Central memory CD4-positive, alpha-beta T cell (primary cell): ENCODE measurements around the gene SIRT4.
A peak's percentile ranks its signal among the peaks of the same experiment; 100 is the strongest.
"Not testable (repeated sequence)": the region's sequence is repeated elsewhere in the genome, so short reads cannot be mapped to it uniquely, and the experiment has no call there.

Experiments used
- DNase-seq: peaks from one replicate; pipeline ENCODE4 v3.0.0; 2022

SIRT4 gene

DNA sequence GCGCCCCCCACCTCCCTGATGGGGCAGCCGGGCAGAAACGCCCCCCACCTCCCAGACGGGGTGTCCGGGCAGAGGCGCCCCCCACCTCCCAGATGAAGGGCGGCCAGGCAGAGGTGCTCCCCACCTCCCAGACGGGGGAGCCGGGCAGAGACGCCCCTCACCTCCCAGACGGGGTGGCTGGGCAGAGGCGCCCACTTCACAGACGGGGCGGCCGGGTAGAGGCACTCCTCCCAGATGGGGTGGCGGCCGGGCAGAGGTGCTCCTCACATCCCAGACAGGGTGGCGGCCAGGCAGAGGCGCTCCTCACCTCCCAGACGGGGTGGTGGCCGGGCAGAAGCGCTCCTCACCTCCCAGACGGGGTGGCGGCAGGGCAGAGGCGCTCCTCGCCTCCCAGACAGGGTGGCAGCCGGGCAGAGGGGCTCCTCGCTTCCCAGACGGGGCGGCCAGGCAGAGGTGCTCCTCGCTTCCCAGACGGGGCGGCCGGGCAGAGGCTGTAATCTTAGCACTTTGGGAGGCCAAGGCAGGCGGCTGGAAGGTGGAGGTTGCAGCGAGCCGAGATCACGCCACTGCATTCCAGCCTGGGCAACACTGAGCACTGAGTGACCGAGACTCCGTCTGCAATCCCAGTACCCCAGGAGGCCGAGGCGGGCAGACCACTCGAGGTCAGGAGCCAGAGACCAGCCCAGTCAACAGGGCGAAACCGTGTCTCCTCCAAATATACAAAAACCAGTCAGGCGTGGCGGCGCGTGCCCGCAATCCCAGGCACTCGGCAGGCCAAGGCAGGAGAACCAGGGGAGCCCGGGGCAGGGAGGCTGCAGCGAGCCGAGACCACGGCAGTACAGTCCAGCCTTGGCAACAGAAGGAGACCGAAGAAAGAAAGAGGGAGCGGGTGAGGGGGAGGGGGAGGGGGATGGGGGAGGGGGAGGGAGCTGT lies 23.7 kb upstream of the SIRT4 start:
- no peak for DNase-seq

DNA sequence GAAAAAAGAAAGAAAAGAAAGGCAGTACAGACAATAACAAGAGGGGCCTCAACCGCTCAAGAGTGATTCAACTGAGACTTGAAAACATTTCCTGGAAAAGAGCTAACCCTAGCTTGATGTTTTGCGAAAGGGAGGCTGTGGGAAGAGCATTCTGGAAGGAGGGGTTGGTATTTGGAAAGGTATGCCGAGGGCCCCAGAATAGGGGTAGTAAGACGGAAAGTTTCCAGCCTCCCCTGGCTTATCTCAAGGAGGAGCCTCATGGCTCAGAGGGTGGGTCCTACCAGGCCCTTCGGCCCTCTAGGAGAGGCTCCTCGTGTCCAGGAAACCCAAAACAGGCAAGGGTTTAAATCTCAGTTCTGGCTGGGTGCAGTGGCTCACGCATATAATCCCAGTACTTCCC lies 18.8 kb upstream of the SIRT4 start:
- DNase-seq, result no peak

DNA sequence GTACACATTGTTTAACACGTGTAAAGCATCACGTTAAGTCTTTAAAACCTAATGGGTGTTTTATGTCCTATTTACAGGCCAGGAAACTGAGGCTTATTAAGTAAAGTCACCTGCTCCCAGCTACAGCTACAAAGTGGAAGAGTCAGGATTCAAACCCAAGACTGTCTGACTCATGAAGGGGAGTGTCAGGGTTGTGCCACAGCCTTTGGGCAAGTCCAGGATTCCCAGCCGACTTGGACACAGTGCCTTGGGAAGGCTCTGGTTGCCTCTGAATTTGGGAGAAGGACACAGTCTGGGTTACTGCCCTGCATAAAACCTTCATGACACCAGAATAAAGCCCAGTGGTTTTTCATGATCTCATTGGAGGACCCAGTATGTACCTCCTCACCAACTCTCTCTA lies 17.7 kb upstream of the SIRT4 start:
- DNase-seq, result no peak

DNA sequence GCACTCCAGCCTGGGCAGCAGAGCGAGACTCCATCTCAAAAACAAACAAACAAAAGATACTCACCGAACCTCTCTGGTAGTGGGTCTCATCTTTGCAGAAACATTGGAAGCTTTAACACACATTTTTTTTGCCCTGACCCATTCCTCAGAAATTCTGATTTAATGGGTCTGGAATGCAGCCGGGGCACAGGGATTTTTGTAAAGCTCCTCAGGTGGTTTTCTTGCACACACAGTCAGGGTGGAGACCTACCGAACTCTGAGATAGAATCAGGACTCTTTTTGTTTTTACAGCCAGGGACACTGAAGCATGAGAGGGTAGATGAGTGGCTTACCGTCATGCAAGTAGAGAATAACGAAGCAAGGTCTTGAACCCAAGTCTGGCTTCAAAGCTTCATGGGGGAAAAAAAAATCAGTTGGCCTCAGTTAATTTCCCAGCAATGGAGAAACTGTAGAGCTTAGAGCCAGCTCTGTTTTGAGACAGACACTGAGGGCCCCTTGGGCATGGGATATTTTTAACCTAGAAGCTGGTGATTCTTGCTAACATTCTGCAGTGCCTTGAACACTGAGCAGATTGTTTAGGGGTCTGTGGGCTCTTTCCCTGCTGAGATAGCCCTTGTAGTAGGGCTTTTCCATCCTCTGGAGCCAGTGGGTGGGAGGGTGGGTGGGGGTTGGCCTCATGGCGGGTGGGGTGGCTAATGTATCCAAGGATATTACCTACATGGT lies 15.2 kb upstream of the SIRT4 start:
- no peak for DNase-seq

DNA sequence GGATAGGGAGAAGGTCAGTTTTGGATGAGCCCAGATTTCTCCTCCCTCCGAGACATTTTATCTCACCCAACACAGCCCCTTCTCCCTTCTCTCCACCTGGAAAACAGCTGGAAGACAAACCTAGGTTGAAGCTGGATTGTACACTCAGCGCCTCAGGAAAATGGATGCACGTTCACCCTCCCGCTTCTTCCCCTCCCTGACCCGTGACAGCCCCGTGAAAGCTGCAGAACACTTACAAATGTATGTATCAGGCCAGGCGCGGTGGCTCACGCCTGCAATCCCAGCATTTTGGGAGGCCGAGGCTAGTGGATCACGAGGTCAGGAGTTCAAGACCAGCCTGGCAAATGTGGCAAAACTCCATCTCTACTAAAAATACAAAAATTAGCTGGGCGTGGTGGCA lies 14.6 kb upstream of the SIRT4 start:
- DNase-seq, result no peak

DNA sequence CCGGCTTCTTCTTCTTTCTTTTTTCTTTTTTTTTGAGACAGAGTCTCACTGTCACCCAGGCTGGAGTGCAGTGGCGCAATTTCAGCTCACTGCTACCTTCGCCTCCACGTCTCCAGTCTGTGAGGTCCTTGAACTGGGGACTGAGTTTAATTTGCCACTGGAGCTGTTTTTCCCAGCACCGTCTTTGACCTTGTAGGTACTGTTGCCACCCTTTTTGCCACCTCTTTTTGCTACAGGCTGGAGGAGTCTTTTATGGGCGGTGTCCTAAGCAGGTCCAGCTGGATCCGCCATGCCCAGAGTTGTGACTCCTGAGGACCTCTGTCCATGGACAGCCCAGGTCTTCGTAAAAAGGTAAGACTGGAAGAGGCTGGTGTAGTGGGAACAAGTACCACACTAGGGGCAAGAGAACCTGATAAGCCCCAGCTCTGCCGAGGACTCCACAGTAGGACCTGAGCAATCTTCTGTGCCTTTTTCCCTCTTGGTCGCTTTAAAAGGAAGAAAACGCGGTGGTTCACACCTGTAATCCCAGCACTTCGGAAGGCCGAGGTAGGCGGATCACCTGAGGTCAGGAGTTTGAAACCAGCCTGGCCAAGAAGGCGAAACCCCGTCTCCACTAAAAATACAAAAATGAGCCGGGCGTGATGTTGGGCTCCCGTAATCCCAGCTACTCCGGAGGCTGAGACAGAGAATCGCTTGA lies 11.4 kb upstream of the SIRT4 start:
- peak; percentile 19 for DNase-seq

DNA sequence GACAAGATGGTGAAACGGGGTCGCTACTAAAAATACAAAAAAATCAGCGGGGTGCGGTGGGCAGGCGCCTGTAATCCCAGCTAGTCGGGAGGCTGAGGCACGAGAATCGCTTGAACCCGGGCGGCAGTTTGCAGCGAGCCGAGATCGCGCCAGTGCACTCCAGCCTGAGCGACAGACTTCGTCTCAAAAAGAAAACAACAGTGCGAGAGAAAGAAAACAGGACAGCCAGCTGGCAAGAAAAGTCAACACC lies 9.8 kb upstream of the SIRT4 start:
- DNase-seq, result no peak

DNA sequence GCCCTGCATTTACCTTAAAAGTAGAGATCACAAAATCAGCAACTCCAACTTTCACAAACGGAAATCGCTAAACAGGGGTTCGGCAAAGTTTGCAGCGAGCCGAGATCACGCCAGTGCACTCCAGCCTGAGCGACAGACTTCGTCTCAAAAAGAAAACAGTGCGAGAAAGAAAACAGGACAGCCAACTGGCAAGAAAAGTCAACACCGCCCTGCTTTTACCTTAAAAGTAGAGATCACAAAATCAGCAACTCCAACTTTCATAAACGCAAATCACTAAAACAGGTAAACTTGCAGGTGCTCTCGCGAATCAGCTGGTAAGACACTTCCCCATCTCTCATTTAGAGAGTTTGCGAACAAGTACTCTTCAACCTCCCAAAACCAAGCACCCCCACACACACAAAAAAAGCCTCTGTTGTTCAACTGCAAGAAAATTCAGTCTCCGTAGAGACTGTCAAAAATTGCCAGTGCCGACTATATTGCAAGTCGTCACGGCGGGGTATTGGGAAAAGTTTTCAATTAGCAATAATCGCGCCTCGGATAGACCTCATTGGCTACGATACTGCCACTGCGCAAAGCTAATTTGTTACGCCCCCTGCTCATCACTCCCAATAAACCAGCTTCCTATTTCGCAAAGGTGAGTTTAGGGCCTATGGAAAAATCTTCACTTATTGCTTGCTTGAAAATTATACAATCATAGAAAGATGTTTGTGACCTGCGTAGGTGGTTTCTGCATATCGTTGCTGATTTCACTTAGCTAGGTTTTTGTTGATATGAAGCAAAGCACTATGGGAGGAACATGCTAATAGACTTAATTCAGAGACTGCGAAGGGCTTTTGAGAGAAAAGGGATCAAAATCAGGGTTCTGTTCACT lies 9.2 kb upstream of the SIRT4 start, which contains the start of gene RNU4-1:
Gene RNU4-1, minus strand, starts transcription at position 577 of the 871 bp plus-strand sequence.
- peak; percentile 88 for DNase-seq

DNA sequence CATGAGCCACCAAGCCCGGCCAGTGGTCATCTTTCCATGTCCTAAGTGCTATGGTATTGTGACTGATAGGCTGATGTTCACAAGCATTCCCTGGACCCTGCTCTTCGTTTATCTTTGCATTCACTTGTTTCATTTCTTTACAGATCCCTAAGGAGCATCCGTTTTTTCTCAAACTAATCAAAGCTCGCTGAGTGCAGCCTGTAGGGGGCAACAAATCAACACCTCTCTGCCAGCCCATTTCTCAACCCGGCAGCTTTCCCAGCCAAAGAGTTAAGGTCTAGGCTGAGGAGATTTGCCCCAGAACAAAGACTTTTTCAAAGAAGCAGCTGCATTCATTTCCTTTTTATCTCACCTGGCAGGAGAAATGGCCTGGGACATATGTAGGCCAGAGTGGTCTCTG lies 12.1 kb downstream of the SIRT4 start:
- DNase-seq, result no peak

DNA sequence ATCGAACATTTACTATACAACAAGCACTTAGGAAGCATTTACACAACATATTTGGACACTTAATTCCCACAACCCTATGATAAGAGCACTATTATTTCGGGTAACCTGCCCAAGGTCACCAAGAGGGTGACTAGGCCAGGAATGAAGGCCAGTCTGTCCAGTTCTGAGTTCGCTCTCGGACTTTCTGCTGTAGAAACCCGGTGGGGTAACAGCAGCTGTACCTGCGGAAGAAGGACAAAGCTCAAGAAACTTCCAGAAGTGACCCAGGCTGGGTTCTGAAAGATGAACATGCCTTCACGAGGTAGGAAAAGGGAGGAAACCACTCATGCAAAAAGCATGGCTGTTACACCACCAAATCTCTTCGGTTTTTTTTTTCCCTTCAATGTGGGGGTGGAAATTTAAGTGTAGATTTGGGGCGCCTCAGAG lies 14.7 kb downstream of the SIRT4 start:
- DNase-seq, result no peak

DNA sequence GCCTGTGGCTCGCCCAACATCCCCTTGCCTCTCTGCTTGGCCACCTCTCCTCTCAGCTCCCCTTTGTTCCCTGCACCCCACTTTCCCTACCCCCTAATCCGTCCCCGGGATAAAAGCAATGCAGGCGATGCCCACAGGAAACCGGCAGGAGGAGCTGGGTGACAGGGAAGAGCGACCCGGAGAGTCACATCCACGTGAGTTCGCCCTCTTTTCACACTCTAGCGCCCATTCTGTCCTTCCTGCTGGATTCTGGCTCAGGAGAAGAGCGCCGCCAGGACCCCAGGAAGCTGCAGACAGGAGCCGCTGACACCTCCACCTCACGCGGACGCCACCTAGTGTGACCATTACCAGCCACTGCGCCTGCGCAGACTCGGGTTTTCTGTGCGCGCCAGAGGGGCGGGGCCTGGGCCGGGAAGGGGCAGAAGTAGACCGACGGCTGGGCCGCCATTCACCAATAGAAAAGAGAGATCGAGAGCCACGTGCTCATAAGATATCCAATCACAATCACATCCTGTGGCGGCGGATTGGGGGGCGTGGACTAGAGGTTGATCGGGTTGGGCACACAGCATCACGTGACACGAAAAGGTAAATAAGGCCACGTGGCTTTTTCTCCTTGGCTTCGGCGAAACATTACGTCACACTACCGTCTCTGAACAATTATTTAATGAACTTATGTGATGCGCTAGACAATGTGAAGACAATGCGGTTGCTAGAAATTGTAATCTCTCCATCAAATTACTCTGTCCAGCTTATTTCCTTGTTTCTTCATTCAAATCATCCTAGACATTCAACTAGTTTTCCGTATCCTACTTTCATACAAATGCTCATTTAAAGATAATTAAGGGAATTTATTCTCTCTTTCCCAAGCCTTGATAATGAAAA lies 15.3 kb downstream of the SIRT4 start:
- DNase-seq, result peak; percentile 100

DNA sequence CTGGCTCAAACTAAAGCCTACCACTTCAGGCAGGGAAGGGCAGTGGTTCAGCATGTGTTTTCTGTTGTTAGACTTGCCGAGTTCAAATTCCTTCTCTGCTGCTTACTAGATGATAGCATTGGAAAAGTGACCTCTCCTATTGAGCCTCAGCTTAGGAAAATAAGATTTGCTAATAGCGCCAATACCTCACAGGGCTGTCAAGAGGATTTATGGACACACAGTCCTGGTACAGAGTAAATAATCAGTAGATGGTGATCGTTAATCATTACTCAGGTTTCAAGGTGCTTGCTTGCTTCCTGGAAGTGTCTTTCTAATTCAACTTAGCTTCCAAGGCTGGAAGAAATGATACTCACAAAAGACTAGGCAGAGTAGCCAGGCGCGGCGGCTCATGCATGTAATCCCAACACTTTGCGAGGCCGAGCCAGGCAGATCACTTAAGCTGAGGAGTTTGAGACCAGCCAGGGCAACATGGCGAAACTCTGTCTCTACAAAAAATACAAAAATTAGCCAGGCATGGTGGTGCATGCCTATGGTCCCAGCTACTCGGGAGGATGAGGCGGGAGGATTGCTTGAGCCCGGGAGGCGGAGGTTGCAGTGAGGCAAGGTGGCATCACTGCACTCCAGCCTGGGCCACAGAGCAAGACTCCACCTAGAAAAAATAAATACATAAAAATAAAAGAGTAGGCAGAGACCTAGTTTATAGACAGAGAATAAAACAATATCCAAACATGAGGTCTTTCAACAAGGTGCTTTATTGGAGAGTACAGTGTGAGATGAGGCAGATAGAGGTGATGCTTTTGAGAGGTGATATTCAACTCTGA lies 19.5 kb downstream of the SIRT4 start:
- DNase-seq, result no peak

DNA sequence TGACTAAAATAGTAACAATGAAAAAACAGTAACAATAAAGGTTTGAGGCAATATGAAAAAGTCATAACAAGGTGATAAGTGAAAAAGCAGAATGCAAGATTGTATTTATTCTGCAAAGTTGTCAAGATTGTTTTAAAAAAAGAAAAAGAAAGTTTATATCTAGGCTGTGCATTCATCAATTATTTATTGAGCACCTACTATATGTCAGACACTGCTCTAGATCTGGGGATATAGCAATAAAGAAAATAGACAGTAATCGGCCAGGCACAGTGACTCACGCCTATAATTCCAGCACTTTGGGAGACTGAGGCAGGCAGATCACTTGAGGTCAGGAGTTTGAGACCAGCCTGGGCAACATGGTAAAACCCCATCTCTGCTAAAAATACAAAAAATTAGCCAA lies 21.7 kb downstream of the SIRT4 start:
- DNase-seq, result no peak

DNA sequence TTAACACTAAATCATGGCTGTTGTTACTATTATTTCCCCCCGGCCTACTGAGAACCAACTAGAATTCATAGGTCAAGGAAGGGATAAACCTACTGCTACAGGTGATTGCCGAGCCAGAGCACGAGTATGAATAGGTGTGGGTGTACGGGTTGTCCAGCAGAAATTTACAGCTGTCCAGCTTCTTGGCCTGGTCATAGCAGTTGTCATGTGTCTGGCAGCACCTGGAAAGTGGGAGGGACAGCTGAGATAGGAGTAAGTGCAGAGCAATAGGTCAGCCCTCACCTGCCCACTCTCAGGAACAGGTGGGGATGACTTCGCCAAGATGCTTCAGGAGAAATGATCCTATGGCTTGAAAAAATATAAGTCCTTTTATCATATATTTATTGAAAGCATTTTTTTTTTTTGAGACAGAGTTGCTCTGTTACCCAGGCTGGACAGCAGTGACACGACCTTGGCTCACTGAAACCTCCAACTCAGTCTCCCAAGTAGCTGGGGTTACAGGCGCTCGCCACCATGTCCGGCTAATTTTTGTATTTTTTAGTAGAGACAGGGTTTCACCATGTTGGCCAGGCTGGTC lies 22.8 kb downstream of the SIRT4 start:
- no peak for DNase-seq

DNA sequence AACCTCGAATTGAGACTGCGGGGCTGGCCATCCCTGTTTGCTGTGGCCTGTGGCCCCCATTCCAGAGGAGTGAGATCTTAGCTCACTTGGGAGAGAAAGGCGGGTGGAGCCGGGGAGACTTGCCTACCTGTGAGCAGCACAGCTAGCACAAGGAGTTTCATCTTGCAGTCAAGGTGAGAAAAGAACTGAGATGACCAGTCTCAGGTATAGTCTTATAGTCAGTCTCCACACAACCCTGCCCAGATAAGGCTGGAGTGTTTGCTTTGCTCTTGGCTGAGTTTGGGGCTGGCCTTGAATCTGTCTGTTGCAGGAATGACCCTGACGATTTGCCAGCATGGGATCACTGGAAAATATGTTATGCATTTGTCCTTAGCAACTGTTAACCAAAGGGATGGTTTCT lies 25.5 kb downstream of the SIRT4 start, which contains the start of gene PLA2G1B:
Gene PLA2G1B, minus strand, starts transcription at position 187 of the 400 bp plus-strand sequence. Its CDS starts 26 bp downstream, at position 161.
- DNase-seq, result no peak

DNA sequence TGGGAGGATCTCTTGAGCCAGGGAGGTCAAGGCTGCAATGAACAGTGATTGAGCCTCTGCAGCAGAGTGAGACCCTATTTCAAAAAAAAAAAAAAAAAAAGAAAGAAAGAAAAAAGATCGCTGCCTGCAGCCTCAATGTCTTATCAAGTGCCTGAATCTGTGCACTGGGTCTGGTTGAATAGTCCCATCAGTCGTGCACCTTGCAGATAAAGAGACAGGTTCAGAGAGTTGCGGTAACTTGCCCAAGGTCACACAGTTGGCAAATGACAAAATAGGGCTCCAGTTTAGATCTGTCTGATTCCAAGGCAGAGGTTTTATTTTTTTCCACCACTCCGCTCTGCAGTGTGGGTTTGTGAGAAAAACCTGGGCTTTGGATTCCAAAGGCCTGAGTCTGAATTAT lies 26.1 kb downstream of the SIRT4 start:
- DNase-seq, result no peak

DNA sequence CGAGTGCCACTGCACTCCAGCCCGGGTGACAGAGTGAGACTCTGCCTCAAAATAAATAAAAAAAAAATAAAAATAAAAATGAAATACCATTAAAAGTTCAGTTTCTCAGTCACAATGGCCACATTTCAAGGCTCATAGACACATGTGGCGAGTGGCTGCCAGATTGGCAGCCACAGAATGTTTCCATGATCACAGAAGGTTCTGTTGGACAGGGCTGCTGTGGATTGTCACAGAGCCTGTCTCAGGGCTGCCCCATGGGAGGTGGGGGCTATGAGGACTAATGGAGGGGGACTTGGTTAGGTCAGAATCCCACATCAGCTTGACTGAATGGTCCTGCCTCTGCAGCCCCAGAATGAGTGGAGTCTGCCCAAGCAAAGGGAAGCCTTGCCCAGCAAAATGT lies 29.3 kb downstream of the SIRT4 start:
- no peak for DNase-seq

DNA sequence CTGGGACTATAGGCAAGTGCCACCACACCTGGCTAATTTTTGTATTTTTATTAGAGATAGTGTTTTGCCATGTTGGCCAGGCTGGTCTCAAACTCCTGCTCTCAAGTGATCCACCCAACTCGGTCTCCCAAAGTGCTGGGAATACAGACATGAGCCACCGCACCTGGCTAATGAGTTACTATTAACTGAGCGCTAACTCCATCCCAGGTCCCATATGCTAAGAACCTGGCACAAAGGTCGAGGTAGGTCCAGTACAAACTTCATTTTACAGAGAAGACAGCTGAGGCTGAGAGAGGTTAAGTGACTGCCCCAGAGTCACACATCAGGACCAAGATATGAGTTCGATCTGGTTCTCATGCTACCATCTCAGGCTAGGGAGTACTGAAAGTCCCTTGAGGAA lies 29.9 kb downstream of the SIRT4 start:
- no peak for DNase-seq

DNA sequence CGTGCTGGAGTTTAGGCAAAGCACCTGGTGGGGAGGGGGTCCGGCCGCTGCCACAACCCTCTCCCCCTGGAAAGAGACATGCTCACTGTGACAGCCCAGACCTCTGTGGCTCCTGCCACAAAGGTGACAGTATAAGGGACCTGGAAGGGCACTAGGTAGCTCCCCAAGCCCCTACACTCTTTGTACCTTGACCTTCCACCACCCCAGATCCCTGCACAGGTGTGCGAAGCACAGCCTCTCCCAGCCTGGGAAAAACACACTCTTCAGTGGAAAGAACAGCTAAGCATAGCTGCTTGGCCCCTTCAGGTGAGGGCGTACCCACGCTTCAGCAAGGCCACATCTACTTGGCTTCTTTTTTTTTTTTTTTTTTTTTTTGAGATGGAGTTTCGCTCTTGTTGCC lies 30.4 kb downstream of the SIRT4 start:
- DNase-seq, result no peak

DNA sequence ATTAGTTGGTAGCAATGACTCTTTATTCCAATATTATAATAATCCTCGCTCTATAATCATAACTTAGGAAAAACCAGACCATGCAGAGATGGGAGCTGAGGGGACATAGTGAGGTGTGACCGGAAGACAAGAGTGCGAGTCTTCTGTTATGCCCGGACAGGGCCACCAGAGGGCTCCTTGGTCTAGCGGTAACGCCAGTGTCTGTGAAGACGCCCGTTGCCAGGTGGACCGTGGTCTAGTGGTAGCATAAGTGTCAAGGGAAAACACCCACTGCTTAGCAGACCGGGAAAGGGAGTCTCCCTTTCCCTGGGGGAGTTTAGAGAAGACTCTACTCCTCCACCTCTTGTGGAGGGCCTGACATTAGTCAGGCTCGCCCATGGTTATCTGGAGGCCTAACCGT lies 33.3 kb downstream of the SIRT4 start:
- DNase-seq, result not testable (repeated sequence)
